ENCODE results near the gene SPDYE3.
"Not testable (repeated sequence)": the region's sequence is repeated elsewhere in the genome, so short reads cannot be mapped to it uniquely, and the experiment has no call there.

Gene SPDYE3

DNA sequence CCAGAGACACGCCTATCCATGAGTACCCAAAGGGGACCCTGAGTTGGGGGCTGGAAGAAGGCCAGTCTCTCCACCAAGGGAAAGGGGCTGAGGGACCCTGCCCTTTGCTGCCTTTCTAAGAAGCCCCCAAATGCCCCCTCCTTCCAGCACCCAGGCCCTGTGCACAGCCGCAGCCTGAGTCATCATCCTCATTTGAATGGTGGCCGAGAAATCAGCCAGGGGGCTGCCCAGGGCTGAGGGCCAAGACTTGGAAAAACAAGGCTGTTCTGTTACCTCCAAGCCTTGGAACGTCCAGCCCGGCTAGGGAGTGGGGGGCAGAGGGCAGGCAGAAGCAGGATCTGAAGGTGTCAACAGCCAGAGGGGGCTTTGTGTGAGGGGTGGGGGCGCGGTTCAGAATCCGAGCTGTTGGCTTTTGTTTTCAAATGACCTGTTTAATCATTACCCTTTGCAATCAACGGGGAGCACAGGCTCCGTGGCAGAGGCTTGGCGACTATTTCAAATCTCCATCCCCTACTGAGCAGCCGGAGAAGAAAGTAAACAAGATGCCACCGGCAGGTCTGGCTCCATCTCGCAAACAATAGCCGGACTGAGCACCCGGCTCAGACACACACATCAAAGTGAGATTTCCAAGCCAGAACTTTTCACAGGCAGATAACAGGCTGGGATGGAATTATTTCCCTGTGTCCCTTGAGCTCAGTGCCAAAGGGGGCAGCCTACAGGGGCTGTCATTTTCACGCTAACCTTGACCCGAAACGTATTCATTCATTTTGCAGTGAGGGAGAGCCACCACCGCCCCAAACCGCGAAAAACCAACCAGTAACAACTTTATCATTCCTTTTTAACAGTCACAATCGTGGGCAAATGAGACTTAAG is 37.2 kb upstream of the SPDYE3 start:
- not testable (repeated sequence) for H3K36me3 ChIP-seq, H3K9me3 ChIP-seq, H3K27ac ChIP-seq, H3K27me3 ChIP-seq
- H3K4me1 ChIP-seq (ENCODE audit: control insufficient read depth in 1 of 2, insufficient read depth in 1 of 2, low read depth in 1 of 2, low read length in 1 of 2), result peaks cover 21 to 23% of the 10 kb centered on the region in 2 experiments
- peak overlapping the region; percentile 29 to 71 for H3K4me3 ChIP-seq (ENCODE audit: low read depth in 1 of 2, low read length in 1 of 2)

DNA sequence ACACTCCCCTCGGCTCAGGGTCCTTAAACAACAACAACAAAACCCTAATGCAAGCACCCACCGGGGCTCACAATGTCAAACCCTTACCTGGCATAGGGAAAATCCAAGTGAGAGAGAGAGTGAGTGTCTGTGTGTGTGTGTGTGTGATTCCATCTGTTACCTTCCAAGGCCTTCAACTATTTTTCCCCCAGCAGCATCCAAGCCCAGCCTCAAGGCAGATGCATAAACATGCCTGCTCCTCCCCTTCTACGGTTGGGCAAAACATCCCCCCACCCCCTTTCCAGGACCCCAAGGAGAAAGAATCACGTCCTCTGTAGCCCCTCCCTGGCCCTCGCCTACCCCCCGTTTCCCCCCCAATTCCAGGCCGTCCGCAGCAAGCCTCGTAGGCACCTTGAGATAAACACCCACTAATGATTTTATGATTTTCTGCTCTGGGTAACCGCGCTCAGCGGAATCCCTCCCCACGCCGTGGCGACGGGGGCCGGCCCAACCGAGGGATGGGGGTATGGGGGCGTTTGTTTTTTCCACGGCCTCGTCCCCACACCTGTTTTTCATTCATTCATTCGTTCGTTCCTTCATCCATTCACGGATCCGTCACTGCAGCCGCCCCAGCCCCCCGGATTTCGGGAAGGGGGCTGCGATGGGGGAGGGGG is 36.4 kb upstream of the SPDYE3 start:
- H3K27me3 ChIP-seq, H3K9me3 ChIP-seq, H3K36me3 ChIP-seq: not testable (repeated sequence)
- peaks cover 29 to 31% of the 10 kb centered on the region in 2 experiments for H3K4me1 ChIP-seq (ENCODE audit: control insufficient read depth in 1 of 2, insufficient read depth in 1 of 2, low read depth in 1 of 2, low read length in 1 of 2)
- peak overlapping the region; percentile 91 for H3K27ac ChIP-seq
- peak overlapping the region; percentile 29 to 71 for H3K4me3 ChIP-seq (ENCODE audit: low read depth in 1 of 2, low read length in 1 of 2)

DNA sequence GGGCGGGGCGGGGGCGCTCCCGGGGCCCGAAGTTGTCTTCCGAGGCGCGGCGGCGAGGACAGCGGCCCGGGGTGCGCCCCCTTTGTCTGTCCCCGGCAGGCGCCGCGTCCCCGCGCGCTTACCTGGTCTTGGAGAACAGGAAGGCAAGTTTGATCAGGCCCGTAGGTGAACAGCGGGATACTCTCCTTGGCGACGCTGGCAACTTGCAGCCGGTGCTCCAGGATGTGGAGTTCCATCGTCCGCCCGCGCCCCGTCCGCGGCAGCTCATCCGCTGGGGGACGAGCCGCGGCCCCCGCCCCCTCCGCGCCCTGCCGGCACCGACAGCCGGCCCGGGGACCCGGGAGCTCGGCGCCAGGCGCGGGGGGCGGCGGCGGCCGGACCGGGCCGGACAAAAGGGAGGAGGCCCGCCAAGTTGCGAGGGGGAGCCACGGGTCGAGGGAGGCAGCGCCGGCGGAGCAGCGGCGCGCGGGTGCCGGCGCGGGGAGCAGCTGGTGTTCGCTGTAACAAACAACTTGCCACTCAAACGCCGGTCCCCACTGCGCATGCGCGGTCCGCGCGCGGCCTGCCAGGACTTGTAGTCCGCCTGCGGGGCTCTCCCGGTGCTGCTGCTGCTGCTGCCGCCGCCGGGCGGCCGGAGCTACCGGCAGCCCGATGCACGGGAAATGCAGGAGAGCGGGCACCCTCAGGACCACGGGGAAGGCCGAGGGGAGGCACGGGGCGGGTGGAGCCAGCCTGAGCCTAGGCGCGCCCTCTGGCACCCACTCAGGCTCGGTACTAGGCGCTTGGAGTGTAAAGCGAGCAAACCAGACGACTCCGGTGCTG is 35.6 kb upstream of the SPDYE3 start:
- TF ChIP-seq, protein P1, sequence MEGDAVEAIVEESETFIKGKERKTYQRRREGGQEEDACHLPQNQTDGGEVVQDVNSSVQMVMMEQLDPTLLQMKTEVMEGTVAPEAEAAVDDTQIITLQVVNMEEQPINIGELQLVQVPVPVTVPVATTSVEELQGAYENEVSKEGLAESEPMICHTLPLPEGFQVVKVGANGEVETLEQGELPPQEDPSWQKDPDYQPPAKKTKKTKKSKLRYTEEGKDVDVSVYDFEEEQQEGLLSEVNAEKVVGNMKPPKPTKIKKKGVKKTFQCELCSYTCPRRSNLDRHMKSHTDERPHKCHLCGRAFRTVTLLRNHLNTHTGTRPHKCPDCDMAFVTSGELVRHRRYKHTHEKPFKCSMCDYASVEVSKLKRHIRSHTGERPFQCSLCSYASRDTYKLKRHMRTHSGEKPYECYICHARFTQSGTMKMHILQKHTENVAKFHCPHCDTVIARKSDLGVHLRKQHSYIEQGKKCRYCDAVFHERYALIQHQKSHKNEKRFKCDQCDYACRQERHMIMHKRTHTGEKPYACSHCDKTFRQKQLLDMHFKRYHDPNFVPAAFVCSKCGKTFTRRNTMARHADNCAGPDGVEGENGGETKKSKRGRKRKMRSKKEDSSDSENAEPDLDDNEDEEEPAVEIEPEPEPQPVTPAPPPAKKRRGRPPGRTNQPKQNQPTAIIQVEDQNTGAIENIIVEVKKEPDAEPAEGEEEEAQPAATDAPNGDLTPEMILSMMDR (IDR thresholded peaks at IDR 0.05), result peak; percentile 84
- Histone ChIP-seq H3K27ac (peak overlapping the region; percentile 91), H3K27me3 (no peaks in the 10 kb centered on the region), H3K4me1 (ENCODE audit: control insufficient read depth in 1 of 2, insufficient read depth in 1 of 2, low read depth in 1 of 2, low read length in 1 of 2) (peaks cover 38 to 39% of the 10 kb centered on the region in 2 experiments), H3K36me3 (no peaks in the 10 kb centered on the region), H3K9me3 (no peaks in the 10 kb centered on the region), H3K4me3 (ENCODE audit: low read depth in 1 of 2, low read length in 1 of 2) (peak overlapping the region; percentile 68 to 71)

DNA sequence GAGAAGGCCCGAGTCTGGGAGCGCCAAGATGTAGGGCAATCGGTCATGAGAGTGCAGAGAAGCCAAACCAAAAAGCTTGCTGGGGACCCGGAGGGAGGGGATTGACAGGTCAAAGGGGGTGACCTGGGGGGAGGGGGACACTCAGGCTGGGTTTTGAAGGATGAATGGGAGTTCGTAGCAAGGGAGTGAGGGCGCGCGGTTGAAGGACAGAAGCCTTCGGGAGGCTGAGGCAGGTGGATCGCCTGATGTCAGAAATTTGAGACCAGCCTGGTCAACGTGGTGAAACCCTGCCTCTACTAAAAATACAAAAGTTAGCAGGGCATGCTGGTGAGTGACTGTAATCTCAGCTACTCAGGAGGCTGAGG is 35.0 kb upstream of the SPDYE3 start:
- Histone ChIP-seq H3K4me3 (ENCODE audit: low read depth in 1 of 2, low read length in 1 of 2) (peak overlapping the region; percentile 68 to 71), H3K4me1 (ENCODE audit: control insufficient read depth in 1 of 2, insufficient read depth in 1 of 2, low read depth in 1 of 2, low read length in 1 of 2) (peaks cover 44 to 45% of the 10 kb centered on the region in 2 experiments), H3K27ac (peak overlapping the region; percentile 91)
- not testable (repeated sequence) for H3K27me3 ChIP-seq, H3K36me3 ChIP-seq, H3K9me3 ChIP-seq

DNA sequence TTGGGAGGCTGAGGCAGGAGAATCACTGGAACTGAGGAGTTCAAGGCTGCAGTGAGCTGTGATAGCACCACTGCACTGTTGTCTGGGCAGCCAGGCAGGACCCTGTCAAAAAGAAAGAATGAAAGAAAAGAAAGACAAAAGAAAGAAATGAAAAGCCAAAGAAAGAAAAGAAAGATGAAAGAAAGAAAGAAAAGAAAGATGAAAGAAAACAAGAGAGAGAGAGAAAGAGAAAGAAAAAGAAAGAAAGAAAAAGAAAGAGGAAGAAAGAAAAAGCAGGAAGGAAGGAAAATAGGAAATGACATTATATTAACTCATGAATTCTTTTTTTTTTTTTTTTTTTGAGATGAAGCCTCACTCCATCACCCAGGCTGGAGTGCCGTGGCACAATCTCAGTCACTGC is 32.4 kb upstream of the SPDYE3 start:
- H3K4me3 ChIP-seq (ENCODE audit: low read depth in 1 of 2, low read length in 1 of 2), result peak overlapping the region; percentile 18 to 29
- H3K36me3 ChIP-seq, result no peaks in the 10 kb centered on the region
- TF ChIP-seq, protein P1 (IDR thresholded peaks at IDR 0.05), result no peak
- H3K4me1 ChIP-seq (ENCODE audit: control insufficient read depth in 1 of 2, insufficient read depth in 1 of 2, low read depth in 1 of 2, low read length in 1 of 2), result peaks cover 53 to 54% of the 10 kb centered on the region in 2 experiments
- no peaks in the 10 kb centered on the region for H3K27me3 ChIP-seq
- no peaks in the 10 kb centered on the region for H3K9me3 ChIP-seq
- H3K27ac ChIP-seq, result peak overlapping the region; percentile 76

DNA sequence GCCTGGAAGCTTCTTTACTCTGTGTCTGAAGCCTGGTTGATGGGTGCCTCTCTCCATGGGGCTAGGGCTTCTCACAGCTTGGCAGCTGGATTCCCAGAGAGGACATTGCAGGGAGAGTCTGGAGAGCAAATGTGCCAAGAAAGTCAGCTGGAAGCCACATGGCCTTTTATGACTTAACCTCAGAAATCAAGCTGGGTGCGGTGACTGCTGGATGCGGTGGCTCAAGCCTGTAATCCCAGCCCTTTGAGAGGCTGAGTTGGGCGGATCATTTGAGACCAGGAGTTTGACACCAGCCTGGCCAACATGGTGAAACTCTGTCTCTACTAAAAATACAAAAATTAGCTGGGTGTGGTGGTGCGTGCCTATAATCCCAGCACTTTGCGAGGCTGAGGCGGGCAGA is 31.4 kb upstream of the SPDYE3 start:
- not testable (repeated sequence) for H3K9me3 ChIP-seq, H3K36me3 ChIP-seq

DNA sequence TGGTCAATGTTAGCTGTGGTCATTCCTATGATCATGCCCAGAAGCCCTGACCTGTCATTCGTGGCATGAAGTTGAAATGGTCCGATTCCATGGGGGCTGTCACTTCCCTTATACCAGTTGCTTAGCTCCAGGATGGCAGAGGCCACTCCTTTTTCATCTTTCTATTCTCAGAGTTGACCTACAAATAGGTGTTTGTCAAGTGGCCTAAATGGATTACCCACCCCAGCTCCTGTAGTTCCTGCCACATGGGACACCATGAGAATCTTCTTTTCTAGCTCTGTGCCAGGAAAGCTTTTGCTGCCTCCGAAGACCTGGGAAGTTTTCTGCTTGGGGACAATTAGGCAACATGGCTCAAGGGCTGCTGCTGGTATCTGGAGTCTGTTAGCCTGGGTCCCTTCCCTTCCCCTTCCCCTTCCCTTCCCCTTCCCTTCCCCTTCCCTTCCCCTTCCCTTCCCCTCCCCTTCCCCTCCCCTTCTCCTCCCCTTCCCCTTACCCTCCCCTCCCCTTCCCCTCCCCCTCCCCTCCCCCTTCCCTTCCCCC is 25.4 kb upstream of the SPDYE3 start:
- peaks cover 12 to 14% of the 10 kb centered on the region in 2 experiments for H3K4me1 ChIP-seq (ENCODE audit: control insufficient read depth in 1 of 2, insufficient read depth in 1 of 2, low read depth in 1 of 2, low read length in 1 of 2)
- H3K36me3 ChIP-seq; H3K27me3 ChIP-seq; H3K9me3 ChIP-seq; H3K4me3 ChIP-seq (ENCODE audit: low read depth in 1 of 2, low read length in 1 of 2): not testable (repeated sequence)
- H3K27ac ChIP-seq, result peak overlapping the region; percentile 16

More for the DNA sequence above, 31.4 kb upstream of the SPDYE3 start:
- peaks cover 46 to 47% of the 10 kb centered on the region in 2 experiments for H3K4me1 ChIP-seq (ENCODE audit: control insufficient read depth in 1 of 2, insufficient read depth in 1 of 2, low read depth in 1 of 2, low read length in 1 of 2)
- H3K27me3 ChIP-seq, result not testable (repeated sequence)
- peak overlapping the region; percentile 76 for H3K27ac ChIP-seq
- peak overlapping the region in 1 of 2 experiments; percentile 18 for H3K4me3 ChIP-seq (ENCODE audit: low read depth in 1 of 2, low read length in 1 of 2)

DNA sequence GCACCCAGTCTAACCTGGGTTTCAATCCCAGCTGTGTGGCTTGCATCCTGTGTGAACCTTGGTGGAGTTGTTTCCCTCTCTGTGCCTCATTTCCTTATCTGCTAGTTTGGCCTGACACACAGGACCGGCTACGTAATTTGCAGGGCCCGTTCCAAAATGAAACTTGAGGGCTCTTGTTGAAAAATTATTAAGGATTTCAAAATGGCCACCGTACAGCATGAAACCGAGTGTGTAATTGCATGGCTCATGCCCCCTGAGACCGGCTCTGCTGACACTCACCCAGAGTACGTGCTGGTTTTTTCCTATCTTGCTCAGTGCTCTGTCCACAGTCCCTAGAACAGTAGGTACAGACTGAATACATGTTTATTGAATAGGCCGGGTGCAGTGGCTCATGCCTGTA is 24.4 kb upstream of the SPDYE3 start:
- not testable (repeated sequence) for H3K4me1 ChIP-seq (ENCODE audit: control insufficient read depth in 1 of 2, insufficient read depth in 1 of 2, low read depth in 1 of 2, low read length in 1 of 2); H3K36me3 ChIP-seq; H3K27me3 ChIP-seq; H3K9me3 ChIP-seq; H3K27ac ChIP-seq; H3K4me3 ChIP-seq (ENCODE audit: low read depth in 1 of 2, low read length in 1 of 2)

DNA sequence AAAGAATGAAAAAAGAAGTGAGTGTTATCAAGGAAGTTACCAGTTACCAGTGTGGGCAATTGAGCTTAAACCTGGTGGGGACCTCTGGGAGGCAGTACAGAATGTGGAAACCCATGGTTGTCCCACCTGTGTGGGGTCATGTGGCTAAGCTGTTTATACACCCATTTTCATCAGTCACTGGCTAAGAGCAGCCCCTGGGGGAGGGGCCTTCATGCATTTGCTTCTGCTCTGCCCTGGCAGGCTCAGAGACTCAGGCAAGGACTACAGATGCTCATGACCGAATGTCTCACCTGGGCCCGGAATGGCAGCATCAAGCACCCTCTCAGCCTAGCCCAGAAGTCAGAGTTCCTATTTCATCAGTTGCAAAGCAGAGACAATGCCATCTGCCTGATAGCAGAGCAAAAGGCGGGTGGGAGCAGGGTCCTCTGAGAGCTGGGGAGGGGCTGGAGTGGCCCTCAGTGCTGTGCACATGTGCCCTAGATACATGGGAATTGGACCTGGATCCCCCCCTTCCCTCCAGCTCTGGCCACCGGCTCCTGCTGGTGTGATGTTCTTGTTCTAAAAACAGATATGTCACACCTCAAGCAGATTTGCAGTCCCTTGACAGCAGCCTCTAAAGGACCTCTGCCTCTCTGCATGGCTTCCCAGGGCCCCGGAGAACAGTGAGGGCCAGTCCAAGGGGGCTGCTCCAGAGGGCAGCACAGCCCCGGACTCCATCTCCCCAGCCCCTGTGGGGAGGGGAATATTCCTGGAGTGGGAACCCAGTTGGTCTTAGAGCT is 20.1 kb upstream of the SPDYE3 start:
- not testable (repeated sequence) for H3K9me3 ChIP-seq; H3K4me3 ChIP-seq (ENCODE audit: low read depth in 1 of 2, low read length in 1 of 2); H3K36me3 ChIP-seq; H3K4me1 ChIP-seq (ENCODE audit: control insufficient read depth in 1 of 2, insufficient read depth in 1 of 2, low read depth in 1 of 2, low read length in 1 of 2); H3K27me3 ChIP-seq; H3K27ac ChIP-seq

DNA sequence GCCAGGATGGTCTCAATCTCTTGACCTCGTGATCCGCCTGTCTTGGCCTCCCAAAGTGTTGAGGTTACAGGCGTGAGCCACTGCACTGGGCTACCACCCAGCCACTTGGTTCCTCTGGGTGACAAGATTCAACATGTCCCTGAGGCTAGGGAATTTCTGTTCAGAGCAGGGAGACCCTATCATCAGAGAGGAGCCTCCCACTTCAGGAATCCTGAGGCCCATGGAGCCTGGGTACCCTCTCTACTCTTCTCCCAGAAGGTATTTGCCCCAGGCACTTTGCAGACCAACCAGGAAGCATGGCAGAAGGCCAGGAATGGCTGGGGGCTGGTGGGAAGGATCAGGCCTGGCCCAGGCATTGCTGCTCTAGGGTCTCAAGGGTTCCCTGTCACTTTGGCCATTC is 19.2 kb upstream of the SPDYE3 start:
- not testable (repeated sequence) for H3K4me3 ChIP-seq (ENCODE audit: low read depth in 1 of 2, low read length in 1 of 2); H3K9me3 ChIP-seq; H3K36me3 ChIP-seq; H3K4me1 ChIP-seq (ENCODE audit: control insufficient read depth in 1 of 2, insufficient read depth in 1 of 2, low read depth in 1 of 2, low read length in 1 of 2); H3K27ac ChIP-seq; H3K27me3 ChIP-seq
